AG20443 (cell line): ENCODE measurements around the gene LMO2.
A peak's percentile ranks its signal among the peaks of the same experiment; 100 is the strongest.

Experiments used
- DNase-seq: peaks from one replicate; pipeline ENCODE4 v3.0.0; 2012; ENCODE audit warnings: low spot score, mixed read lengths

Gene LMO2

GRCh38 chr11:33913991-33914390, 22.1 kb upstream of the LMO2 start:
- DNase-seq = no peak

- DNase-seq = peak; percentile 85
Observed at GRCh38 chr11:33912405-33913361, 20.8 kb upstream of the LMO2 start.

- DNase-seq = no peak
Observed at GRCh38 chr11:33910958-33911339, 19.1 kb upstream of the LMO2 start.

GRCh38 chr11:33910296-33910957, 18.6 kb upstream of the LMO2 start:
- DNase-seq = peak; percentile 35

GRCh38 chr11:33909552-33909951, 17.7 kb upstream of the LMO2 start:
- no peak for DNase-seq

- no peak for DNase-seq
Observed at GRCh38 chr11:33909150-33909549, 17.3 kb upstream of the LMO2 start.

GRCh38 chr11:33907421-33907820, 15.5 kb upstream of the LMO2 start:
- no peak for DNase-seq

- DNase-seq = no peak
Observed at GRCh38 chr11:33906484-33907186, 14.8 kb upstream of the LMO2 start.

GRCh38 chr11:33904102-33904501, 12.2 kb upstream of the LMO2 start:
- DNase-seq = no peak

- no peak for DNase-seq
Observed at GRCh38 chr11:33900159-33900840, 8.4 kb upstream of the LMO2 start.

- peak; percentile 93 for DNase-seq
Observed at GRCh38 chr11:33899400-33900037, 7.6 kb upstream of the LMO2 start.

GRCh38 chr11:33898957-33899356, 7.1 kb upstream of the LMO2 start:
- no peak for DNase-seq

GRCh38 chr11:33897761-33898375, 6.0 kb upstream of the LMO2 start:
- peak; percentile 25 for DNase-seq

- DNase-seq = no peak
Observed at GRCh38 chr11:33896911-33897310, 5.0 kb upstream of the LMO2 start.

- DNase-seq = no peak
Observed at GRCh38 chr11:33895752-33896137, 3.9 kb upstream of the LMO2 start.

GRCh38 chr11:33894398-33894746, 2.5 kb upstream of the LMO2 start:
- no peak for DNase-seq

- DNase-seq = no peak
Observed at GRCh38 chr11:33893711-33894397, 2.0 kb upstream of the LMO2 start.

- DNase-seq = no peak
Observed at GRCh38 chr11:33892906-33893594, 1.2 kb upstream of the LMO2 start.

GRCh38 chr11:33889821-33890378, 2.0 kb downstream of the LMO2 start:
- DNase-seq = no peak

- no peak for DNase-seq
Observed at GRCh38 chr11:33889296-33889695, 2.6 kb downstream of the LMO2 start.
